Measurements from ENCODE around the gene APOC1.

APOC1 gene

GRCh38 chr19:44894946-44895345, 19.5 kb upstream of the APOC1 start:
- peaks cover 6 to 62% (median 48%) of the 10 kb centered on the region in 4 experiments for H3K36me3 ChIP-seq (ENCODE audit: control insufficient read depth in 4 of 4, insufficient read depth in 4 of 4, low read length in 3 of 4)
- WGBS (ENCODE audit: insufficient coverage): 97% methylated on average over 6 of the region's 9 CpGs

GRCh38 chr19:44897835-44898234, 16.6 kb upstream of the APOC1 start:
- Histone ChIP-seq H3K4me1 (ENCODE audit: control extremely low read depth in 1 of 4, control insufficient read depth in 4 of 4, insufficient read depth in 4 of 4, low read length in 3 of 4) (peaks cover 0 to 2% (median 1%) of the 10 kb centered on the region in 4 experiments), H3K36me3 (ENCODE audit: control insufficient read depth in 4 of 4, insufficient read depth in 4 of 4, low read length in 3 of 4) (peaks cover 10 to 83% (median 63%) of the 10 kb centered on the region in 4 experiments), H3K27ac (ENCODE audit: insufficient read depth in 1 of 2, low read depth in 1 of 2, low read length in 2 of 2, poor library complexity in 1 of 2, severe bottlenecking in 2 of 2) (no peak overlapping the region), H3K4me3 (ENCODE audit: control insufficient read depth in 1 of 7, extremely low read depth in 1 of 7, insufficient read depth in 4 of 7, low read depth in 2 of 7, low read length in 6 of 7) (no peak overlapping the region), H3K27me3 (replicated peaks in 2 of 5; ENCODE audit: control insufficient read depth in 4 of 5, insufficient read depth in 5 of 5, low read length in 4 of 5) (no peaks in the 10 kb centered on the region), H3K9me3 (ENCODE audit: control extremely low read depth in 1 of 5, control insufficient read depth in 4 of 5, insufficient read depth in 2 of 5, low read depth in 1 of 5, low read length in 4 of 5) (no peaks in the 10 kb centered on the region)
- DNase-seq: no peak
- 97% methylated on average over 7 of the region's 8 CpGs for whole genome bisulfite sequencing (ENCODE audit: insufficient coverage)
- ChIA-PET POLR2A (no interaction called here), CTCF (no interaction called here)

More at GRCh38 chr19:44894946-44895345, 19.5 kb upstream of the APOC1 start:
- POLR2A ChIA-PET: no interaction called here
- Histone ChIP-seq H3K27me3 (replicated peaks in 2 of 5; ENCODE audit: control insufficient read depth in 4 of 5, insufficient read depth in 5 of 5, low read length in 4 of 5) (no peaks in the 10 kb centered on the region), H3K4me3 (ENCODE audit: control insufficient read depth in 1 of 7, extremely low read depth in 1 of 7, insufficient read depth in 4 of 7, low read depth in 2 of 7, low read length in 6 of 7) (no peak overlapping the region), H3K27ac (ENCODE audit: insufficient read depth in 1 of 2, low read depth in 1 of 2, low read length in 2 of 2, poor library complexity in 1 of 2, severe bottlenecking in 2 of 2) (no peak overlapping the region), H3K4me1 (ENCODE audit: control extremely low read depth in 1 of 4, control insufficient read depth in 4 of 4, insufficient read depth in 4 of 4, low read length in 3 of 4) (peaks cover 8 to 21% (median 19%) of the 10 kb centered on the region in 4 experiments), H3K9me3 (ENCODE audit: control extremely low read depth in 1 of 5, control insufficient read depth in 4 of 5, insufficient read depth in 2 of 5, low read depth in 1 of 5, low read length in 4 of 5) (no peaks in the 10 kb centered on the region)
- CTCF ChIA-PET: interaction anchor here (0.8 to 1.9 kb wide), 6 partner anchors 9 to 94 kb away, joined by 3 to 7 read pairs (median 3); partner anchors contain the start of gene APOE
- DNase-seq: no peak

- Histone ChIP-seq H3K36me3 (ENCODE audit: control insufficient read depth in 4 of 4, insufficient read depth in 4 of 4, low read length in 3 of 4) (peaks cover 10 to 76% (median 45%) of the 10 kb centered on the region in 4 experiments), H3K27me3 (replicated peaks in 2 of 5; ENCODE audit: control insufficient read depth in 4 of 5, insufficient read depth in 5 of 5, low read length in 4 of 5) (peaks cover 0 to 9% (median 4%) of the 10 kb centered on the region in 5 experiments), H3K27ac (ENCODE audit: insufficient read depth in 1 of 2, low read depth in 1 of 2, low read length in 2 of 2, poor library complexity in 1 of 2, severe bottlenecking in 2 of 2) (no peak overlapping the region), H3K4me3 (ENCODE audit: control insufficient read depth in 1 of 7, extremely low read depth in 1 of 7, insufficient read depth in 4 of 7, low read depth in 2 of 7, low read length in 6 of 7) (no peak overlapping the region), H3K4me1 (ENCODE audit: control extremely low read depth in 1 of 4, control insufficient read depth in 4 of 4, insufficient read depth in 4 of 4, low read length in 3 of 4) (peaks cover 0 to 5% (median 3%) of the 10 kb centered on the region in 4 experiments), H3K9me3 (ENCODE audit: control extremely low read depth in 1 of 5, control insufficient read depth in 4 of 5, insufficient read depth in 2 of 5, low read depth in 1 of 5, low read length in 4 of 5) (no peaks in the 10 kb centered on the region)
- CTCF ChIA-PET: interaction anchor here (7.9 kb wide), 1 partner anchor 52 kb away, joined by 102 read pairs; the partner anchor contains the start of gene CLPTM1
- DNase-seq: no peak
- 99% methylated on average over 17 of the region's 19 CpGs for WGBS (ENCODE audit: insufficient coverage)
- POLR2A ChIA-PET: interaction anchor here (0.6 kb wide), 1 partner anchor 369 kb away, joined by 3 read pairs; no protein-coding TSS in a partner anchor
Observed at GRCh38 chr19:44900328-44901244, 13.8 kb upstream of the APOC1 start.

GRCh38 chr19:44903216-44903601, 11.2 kb upstream of the APOC1 start:
- Histone ChIP-seq H3K4me1 (ENCODE audit: control extremely low read depth in 1 of 4, control insufficient read depth in 4 of 4, insufficient read depth in 4 of 4, low read length in 3 of 4) (peaks cover 0 to 13% (median 10%) of the 10 kb centered on the region in 4 experiments), H3K36me3 (ENCODE audit: control insufficient read depth in 4 of 4, insufficient read depth in 4 of 4, low read length in 3 of 4) (peaks cover 5 to 51% (median 23%) of the 10 kb centered on the region in 4 experiments), H3K9me3 (ENCODE audit: control extremely low read depth in 1 of 5, control insufficient read depth in 4 of 5, insufficient read depth in 2 of 5, low read depth in 1 of 5, low read length in 4 of 5) (no peaks in the 10 kb centered on the region), H3K27me3 (replicated peaks in 2 of 5; ENCODE audit: control insufficient read depth in 4 of 5, insufficient read depth in 5 of 5, low read length in 4 of 5) (peaks cover 0 to 23% (median 4%) of the 10 kb centered on the region in 5 experiments), H3K27ac (ENCODE audit: insufficient read depth in 1 of 2, low read depth in 1 of 2, low read length in 2 of 2, poor library complexity in 1 of 2, severe bottlenecking in 2 of 2) (no peak overlapping the region), H3K4me3 (ENCODE audit: control insufficient read depth in 1 of 7, extremely low read depth in 1 of 7, insufficient read depth in 4 of 7, low read depth in 2 of 7, low read length in 6 of 7) (no peak overlapping the region)
- POLR2A ChIA-PET: no interaction called here
- 78% methylated on average over 5 of the region's 15 CpGs for WGBS (ENCODE audit: insufficient coverage)
- no peak for DNase-seq
- CTCF ChIA-PET: interaction anchor here (0.9 to 7.9 kb wide), 6 partner anchors 9 to 54 kb away, joined by 3 to 102 read pairs (median 4); partner anchors contain the start of gene CLPTM1

GRCh38 chr19:44903602-44904425, 10.6 kb upstream of the APOC1 start:
- H3K4me3 ChIP-seq (ENCODE audit: control insufficient read depth in 1 of 7, extremely low read depth in 1 of 7, insufficient read depth in 4 of 7, low read depth in 2 of 7, low read length in 6 of 7): no peak overlapping the region
- H3K36me3 ChIP-seq (ENCODE audit: control insufficient read depth in 4 of 4, insufficient read depth in 4 of 4, low read length in 3 of 4): peaks cover 5 to 49% (median 23%) of the 10 kb centered on the region in 4 experiments
- H3K27ac ChIP-seq (ENCODE audit: insufficient read depth in 1 of 2, low read depth in 1 of 2, low read length in 2 of 2, poor library complexity in 1 of 2, severe bottlenecking in 2 of 2): no peak overlapping the region
- DNase-seq: peak; percentile 49 to 73 (median 70)
- H3K27me3 ChIP-seq (replicated peaks in 2 of 5; ENCODE audit: control insufficient read depth in 4 of 5, insufficient read depth in 5 of 5, low read length in 4 of 5): peaks cover 0 to 23% (median 4%) of the 10 kb centered on the region in 5 experiments
- POLR2A ChIA-PET: no interaction called here
- CTCF ChIA-PET: interaction anchor here (0.7 to 7.9 kb wide), 11 partner anchors 10 to 161 kb away, joined by 3 to 102 read pairs (median 4); partner anchors contain the start of gene CLPTM1
- WGBS (ENCODE audit: insufficient coverage): 35% methylated on average over 23 of the region's 24 CpGs
- H3K4me1 ChIP-seq (ENCODE audit: control extremely low read depth in 1 of 4, control insufficient read depth in 4 of 4, insufficient read depth in 4 of 4, low read length in 3 of 4): peaks cover 0 to 13% (median 10%) of the 10 kb centered on the region in 4 experiments
- no peaks in the 10 kb centered on the region for H3K9me3 ChIP-seq (ENCODE audit: control extremely low read depth in 1 of 5, control insufficient read depth in 4 of 5, insufficient read depth in 2 of 5, low read depth in 1 of 5, low read length in 4 of 5)

- DNase-seq: peak in 2 of 3 donors; percentile 38 to 40
- no peak overlapping the region for H3K27ac ChIP-seq (ENCODE audit: insufficient read depth in 1 of 2, low read depth in 1 of 2, low read length in 2 of 2, poor library complexity in 1 of 2, severe bottlenecking in 2 of 2)
- H3K27me3 ChIP-seq (replicated peaks in 2 of 5; ENCODE audit: control insufficient read depth in 4 of 5, insufficient read depth in 5 of 5, low read length in 4 of 5): peaks cover 0 to 23% (median 4%) of the 10 kb centered on the region in 5 experiments
- H3K4me1 ChIP-seq (ENCODE audit: control extremely low read depth in 1 of 4, control insufficient read depth in 4 of 4, insufficient read depth in 4 of 4, low read length in 3 of 4): peaks cover 0 to 13% (median 10%) of the 10 kb centered on the region in 4 experiments
- peaks cover 5 to 47% (median 21%) of the 10 kb centered on the region in 4 experiments for H3K36me3 ChIP-seq (ENCODE audit: control insufficient read depth in 4 of 4, insufficient read depth in 4 of 4, low read length in 3 of 4)
- no peaks in the 10 kb centered on the region for H3K9me3 ChIP-seq (ENCODE audit: control extremely low read depth in 1 of 5, control insufficient read depth in 4 of 5, insufficient read depth in 2 of 5, low read depth in 1 of 5, low read length in 4 of 5)
- ChIA-PET POLR2A (interaction anchor here (0.6 kb wide), 1 partner anchor 33 kb away, joined by 3 read pairs; no protein-coding TSS in a partner anchor), CTCF (interaction anchor here (0.7 to 7.9 kb wide), 11 partner anchors 9 to 161 kb away, joined by 3 to 102 read pairs (median 4); partner anchors contain the start of gene CLPTM1)
- WGBS (ENCODE audit: insufficient coverage): 90% methylated on average over 11 of the region's 12 CpGs
- no peak overlapping the region for H3K4me3 ChIP-seq (ENCODE audit: control insufficient read depth in 1 of 7, extremely low read depth in 1 of 7, insufficient read depth in 4 of 7, low read depth in 2 of 7, low read length in 6 of 7)
Observed at GRCh38 chr19:44904426-44904994, 9.9 kb upstream of the APOC1 start.

All from common myeloid progenitor, CD34-positive (primary cell).